Psoas muscle (tissue), 8 donors: ENCODE results near the gene FRY. TPM values are rescaled to one million over a fixed set of nuclear protein-coding genes. Genes with fewer than 3 reads are reported as not detected.

Experiments used
- ATAC-seq, 4 donors: fragments of 200-7000 bp; cut with Tn5 transposase; one replicate each; pipeline ENCODE4 v1.9.1; 2020; ENCODE audit warnings: moderate library complexity in 3 of 4, mild to moderate bottlenecking in 2 of 4
- DNase-seq, 2 donors: peaks; one replicate each; pipeline ENCODE4 v3.0.0-alpha.2; 2020
- H3K27ac ChIP-seq: fragments of 200-600 bp; one replicate; pipeline ENCODE4 v1.8.0; 2022
- H3K27me3 ChIP-seq, 3 donors: fragments of 200-600 bp in 1 of 3; one replicate each; pipeline versions ENCODE4 v1.6.1 to v1.8.0; 2013 to 2022; ENCODE audit warnings: low read length in 2 of 3, mild to moderate bottlenecking in 2 of 3, moderate library complexity in 1 of 3; ENCODE audit not compliant: insufficient read depth in 3 of 3
- H3K36me3 ChIP-seq, 2 donors: fragments of 200-600 bp in 1 of 2; one replicate each; pipeline versions ENCODE4 v1.6.1 to v1.8.0; 2013 to 2022; ENCODE audit warnings: low read depth in 1 of 2, mild to moderate bottlenecking in 1 of 2, moderate library complexity in 1 of 2; ENCODE audit not compliant: insufficient read depth in 1 of 2
- H3K4me1 ChIP-seq: fragments of 200-600 bp; one replicate; pipeline ENCODE4 v1.8.0; 2022
- H3K4me3 ChIP-seq: fragments of 200-600 bp; one replicate; pipeline ENCODE4 v1.8.0; 2022; ENCODE audit warnings: mild to moderate bottlenecking
- H3K9me3 ChIP-seq: fragments of 200-600 bp; one replicate; pipeline ENCODE4 v1.8.0; 2022
- WGBS, 3 donors: extraction: QIAGEN DNeasy Blood & Tissue Kit; methylation state at CpG; one replicate each; pipeline versions ENCODE4 v1.1.6 to v1.1.7; 2013; 5-methylcytosine and 5-hydroxymethylcytosine counted together
- intact Hi-C, 2 donors: fragments of 100-400 bp; cut with DNase I; formaldehyde crosslinking; loops; one replicate each; pipeline versions ENCODE4 v1.11.0 to v1.14.2; 2022
- polyA plus RNA-seq, 3 donors: library from polyadenylated mRNA; stranded (reverse); fragments of 200-250 nt; gene quantifications; one replicate each; pipeline ENCODE4 v1.2.3, GENCODE V29; 2013
- total RNA-seq, 4 donors: library from RNA; stranded (reverse); fragmentation: NEBNext Ultra II Directional in 2 of 4; extraction: Animal tissue kit (Norgen Biotek cat#: 25700) in 2 of 4; gene quantifications; one replicate each; pipeline versions ENCODE4 v1.2.1 to v1.2.4, GENCODE V29; 2021 to 2023
- TF ChIP-seq, protein P1 (sequence below): fragments of 200-600 bp; IDR thresholded peaks from one replicate; pipeline ENCODE4 v1.8.0; 2022; ENCODE audit warnings: antibody characterized with exemption
- donor health status: healthy with polysubstance abuse.
- donor health status: DM: no; HTN: no; CAD: no; lungs with moderate emphysema.
- donor health status: Bipolar disorder and iron deficiency.
- donor health status: healthy.
- donor health status: DM: yes; HTN: yes; CAD: no.
- donor health status: DM: no; HTN: no; CAD: no.
- donor health status: DM: no; HTN: no; CAD: no.
- donor health status: DM: yes; HTN: yes; CAD: no.

Gene FRY
- total and polyA plus RNA-seq, 7 donors: 7.1 to 56.9 (median 24.0) TPM

DNA sequence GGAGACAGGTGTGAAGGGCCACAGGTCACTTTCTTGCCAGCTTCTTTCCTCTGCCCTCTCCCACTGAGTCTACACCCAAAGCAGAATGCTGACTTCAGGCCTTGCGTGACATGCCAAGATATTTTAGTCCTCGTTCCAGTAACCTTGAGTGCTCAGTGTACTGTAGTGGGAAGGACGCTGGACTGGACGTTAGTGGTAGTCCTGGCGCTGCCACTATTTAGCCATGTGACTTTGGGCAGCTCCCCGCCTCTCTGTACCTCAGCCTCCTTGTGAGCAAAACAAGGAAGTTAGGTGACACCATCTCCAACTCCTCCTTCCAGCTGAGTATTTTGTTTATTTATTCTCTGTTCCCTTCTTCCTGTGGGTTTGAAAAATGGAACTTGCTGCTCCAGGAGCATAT, 86.1 kb downstream of the FRY start:
- Histone ChIP-seq H3K27me3 (no peaks in the 10 kb centered on the region), H3K4me1 (peaks cover 33% of the 10 kb centered on the region), H3K9me3 (no peaks in the 10 kb centered on the region), H3K36me3 (no peaks in the 10 kb centered on the region), H3K27ac (peak overlapping the region; percentile 87), H3K4me3 (peak overlapping the region; percentile 23)
- intact Hi-C loops: loop anchor here (5.0 to 10.0 kb wide), 2 partner anchors 53 to 55 kb away; no protein-coding TSS in a partner anchor
- peak; percentile 45 to 86 for DNase-seq
- ATAC-seq: peak; percentile 99
- TF ChIP-seq, protein P1, sequence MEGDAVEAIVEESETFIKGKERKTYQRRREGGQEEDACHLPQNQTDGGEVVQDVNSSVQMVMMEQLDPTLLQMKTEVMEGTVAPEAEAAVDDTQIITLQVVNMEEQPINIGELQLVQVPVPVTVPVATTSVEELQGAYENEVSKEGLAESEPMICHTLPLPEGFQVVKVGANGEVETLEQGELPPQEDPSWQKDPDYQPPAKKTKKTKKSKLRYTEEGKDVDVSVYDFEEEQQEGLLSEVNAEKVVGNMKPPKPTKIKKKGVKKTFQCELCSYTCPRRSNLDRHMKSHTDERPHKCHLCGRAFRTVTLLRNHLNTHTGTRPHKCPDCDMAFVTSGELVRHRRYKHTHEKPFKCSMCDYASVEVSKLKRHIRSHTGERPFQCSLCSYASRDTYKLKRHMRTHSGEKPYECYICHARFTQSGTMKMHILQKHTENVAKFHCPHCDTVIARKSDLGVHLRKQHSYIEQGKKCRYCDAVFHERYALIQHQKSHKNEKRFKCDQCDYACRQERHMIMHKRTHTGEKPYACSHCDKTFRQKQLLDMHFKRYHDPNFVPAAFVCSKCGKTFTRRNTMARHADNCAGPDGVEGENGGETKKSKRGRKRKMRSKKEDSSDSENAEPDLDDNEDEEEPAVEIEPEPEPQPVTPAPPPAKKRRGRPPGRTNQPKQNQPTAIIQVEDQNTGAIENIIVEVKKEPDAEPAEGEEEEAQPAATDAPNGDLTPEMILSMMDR: peak; percentile 9
- 31 to 37% (median 36%) methylated on average over 6 of the region's 6 CpGs for WGBS, 3 donors

DNA sequence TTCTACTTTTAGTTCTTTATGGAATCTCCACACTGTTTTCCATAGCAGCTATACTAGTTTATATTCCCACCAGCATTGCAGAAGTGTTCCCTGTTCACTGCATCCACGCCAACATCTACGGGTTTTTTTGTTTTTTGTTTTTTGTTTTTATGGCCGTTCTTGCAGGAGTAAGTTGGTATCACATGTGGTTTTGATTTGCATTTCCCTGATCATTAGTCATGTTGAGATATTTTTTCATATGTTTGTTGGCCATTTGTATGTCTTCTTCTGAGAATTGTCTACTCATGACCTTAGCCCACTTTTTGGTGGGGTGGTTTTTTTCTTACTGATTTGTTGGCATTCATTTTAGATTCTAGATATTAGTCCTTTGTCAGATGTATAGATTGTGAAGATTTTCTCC, 89.7 kb downstream of the FRY start:
- H3K4me3 ChIP-seq: no peak overlapping the region
- intact Hi-C loops: no loop called here
- H3K27ac ChIP-seq: no peak overlapping the region
- no peaks in the 10 kb centered on the region for H3K9me3 ChIP-seq
- H3K4me1 ChIP-seq: peaks cover 40% of the 10 kb centered on the region
- TF ChIP-seq, protein P1: no peak
- H3K36me3 ChIP-seq: no peaks in the 10 kb centered on the region
- DNase-seq (no peak), ATAC-seq (no peak)
- H3K27me3 ChIP-seq: no peaks in the 10 kb centered on the region
- WGBS, 3 donors: 96 to 98% (median 97%) methylated on average over 3 of the region's 3 CpGs

DNA sequence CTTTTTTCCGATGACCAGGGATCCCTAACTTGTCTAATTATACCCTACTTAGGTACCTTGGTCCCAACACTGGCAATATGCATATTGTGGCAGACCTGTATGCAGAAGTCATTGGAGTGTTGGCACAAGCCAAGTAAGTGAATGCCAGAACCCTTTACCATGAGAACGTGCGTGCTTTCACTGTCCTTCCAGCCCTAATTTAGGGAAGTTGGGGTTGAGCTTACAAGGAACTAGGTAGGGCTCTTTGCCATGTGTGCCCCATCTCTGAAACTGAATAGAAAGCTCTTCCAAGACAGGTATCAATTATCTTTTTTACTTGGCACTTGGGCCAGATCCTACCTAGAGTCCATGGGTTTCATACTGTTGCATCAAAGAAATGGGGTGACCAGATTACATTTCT, 93.2 kb downstream of the FRY start:
- H3K27me3 ChIP-seq: no peaks in the 10 kb centered on the region
- WGBS, 3 donors: 61 to 80% (median 62%) methylated on average over 3 of the region's 3 CpGs
- H3K9me3 ChIP-seq: no peaks in the 10 kb centered on the region
- peak overlapping the region; percentile 47 for H3K27ac ChIP-seq
- no peak overlapping the region for H3K4me3 ChIP-seq
- TF ChIP-seq, protein P1: no peak
- DNase-seq (no peak), ATAC-seq (peak; percentile 21 to 45 (median 37))
- no peaks in the 10 kb centered on the region for H3K36me3 ChIP-seq
- intact Hi-C loops: loop anchor here in 1 of 2 donors (5.0 kb wide), 1 partner anchor 87 kb away; no protein-coding TSS in a partner anchor
- H3K4me1 ChIP-seq: peaks cover 23% of the 10 kb centered on the region

DNA sequence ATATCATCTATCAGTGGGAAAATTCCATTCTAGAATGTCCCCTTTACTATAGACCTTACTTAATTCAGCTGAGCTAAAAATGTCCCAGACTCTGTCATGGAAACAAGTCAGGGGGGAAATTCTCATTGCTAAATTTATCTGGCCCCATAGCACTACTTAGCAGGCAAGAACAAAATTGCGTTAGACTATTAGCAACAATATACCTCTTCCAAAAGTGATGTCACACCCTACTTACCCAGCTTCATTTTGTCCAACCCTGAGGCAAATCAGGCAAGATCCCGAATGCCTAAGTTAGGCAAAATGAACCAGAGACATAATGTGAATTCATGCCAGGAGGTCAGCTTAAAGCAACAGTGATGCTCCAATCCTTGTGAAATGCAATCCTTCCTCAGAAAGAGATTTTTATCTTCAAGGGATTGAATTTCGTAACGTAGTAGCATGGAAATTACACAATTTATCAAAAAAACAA, 93.7 kb downstream of the FRY start:
- H3K27me3 ChIP-seq: no peaks in the 10 kb centered on the region
- peaks cover 23% of the 10 kb centered on the region for H3K4me1 ChIP-seq
- WGBS, 3 donors: 35 to 47% (median 36%) methylated on average over 4 of the region's 4 CpGs
- peak overlapping the region; percentile 47 for H3K27ac ChIP-seq
- ATAC-seq: peak; percentile 59 to 95 (median 89)
- no peak overlapping the region for H3K4me3 ChIP-seq
- TF ChIP-seq, protein P1: no peak
- DNase-seq: no peak
- no peaks in the 10 kb centered on the region for H3K36me3 ChIP-seq
- intact Hi-C loops: loop anchor here in 1 of 2 donors (5.0 kb wide), 1 partner anchor 88 kb away; no protein-coding TSS in a partner anchor
- H3K9me3 ChIP-seq: no peaks in the 10 kb centered on the region

DNA sequence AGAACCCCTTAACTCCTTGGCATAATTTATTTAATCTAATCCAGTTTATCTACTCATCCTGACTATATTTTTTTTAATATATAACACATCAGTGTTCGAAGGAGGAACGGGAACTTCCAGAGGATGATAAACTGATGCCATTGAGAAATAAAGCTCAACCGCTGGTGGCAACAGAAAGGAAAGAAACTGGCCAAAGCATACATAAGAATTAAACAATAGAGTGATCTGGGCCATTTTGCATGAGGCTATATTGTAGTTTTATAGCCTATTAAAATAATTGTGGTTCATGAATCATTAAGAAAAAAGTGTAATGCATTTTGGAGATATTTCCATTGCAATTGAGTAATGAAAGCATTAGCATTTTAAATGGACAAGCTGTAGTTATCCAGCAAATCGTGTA, 94.2 kb downstream of the FRY start:
- DNase-seq (no peak), ATAC-seq (peak in 1 of 4 donors; percentile 22)
- no peaks in the 10 kb centered on the region for H3K9me3 ChIP-seq
- H3K4me3 ChIP-seq: no peak overlapping the region
- 90 to 93% (median 92%) methylated on average over 4 of the region's 4 CpGs for WGBS, 3 donors
- intact Hi-C loops: loop anchor here in 1 of 2 donors (5.0 kb wide), 1 partner anchor 88 kb away; no protein-coding TSS in a partner anchor
- peaks cover 23% of the 10 kb centered on the region for H3K4me1 ChIP-seq
- no peaks in the 10 kb centered on the region for H3K27me3 ChIP-seq
- TF ChIP-seq, protein P1: no peak
- peak overlapping the region; percentile 47 for H3K27ac ChIP-seq
- H3K36me3 ChIP-seq: no peaks in the 10 kb centered on the region
